Neural cell (in vitro differentiated cells): ENCODE data around the gene TNS1. TPM values are rescaled to one million over a fixed set of nuclear protein-coding genes. Genes with fewer than 3 reads are reported as not detected.

Experiments used
- H2AFZ ChIP-seq: fragments of 200-600, 300-800 bp; sonication (generic), shearing (Covaris generic); 2 replicates; pipeline ENCODE4 v1.6.0; 2014; ENCODE audit warnings: low read depth, mild to moderate bottlenecking, antibody characterized with exemption, low read length, moderate library complexity
- H3F3A ChIP-seq: fragments of 200-600 bp; shearing (Covaris generic); 2 replicates; pipeline ENCODE4 v1.6.1; 2016; ENCODE audit warnings: mild to moderate bottlenecking, moderate library complexity, mixed read lengths, antibody characterized with exemption, low read length; ENCODE audit not compliant: insufficient read depth, poor library complexity, severe bottlenecking
- H3K27ac ChIP-seq: fragments of 200-600, 300-800 bp; sonication (generic), shearing (Covaris generic); 2 replicates; pipeline ENCODE4 v1.5.1; 2014; ENCODE audit warnings: mild to moderate bottlenecking, low read length, moderate library complexity
- H3K27me3 ChIP-seq: fragments of 300-800, 200-600 bp; sonication (generic), shearing (Covaris generic); 2 replicates; pipeline ENCODE4 v1.6.0; 2014; ENCODE audit warnings: mild to moderate bottlenecking, low read depth, low read length, moderate library complexity; ENCODE audit not compliant: insufficient read depth
- H3K36me3 ChIP-seq: fragments of 300-800, 200-600 bp; sonication (generic), shearing (Covaris generic); 2 replicates; pipeline ENCODE4 v1.5.1; 2014; ENCODE audit warnings: mild to moderate bottlenecking, antibody characterized with exemption, low read length, moderate library complexity; ENCODE audit not compliant: insufficient read depth
- H3K4me2 ChIP-seq: fragments of 300-800, 200-600 bp; sonication (generic), shearing (Covaris generic); 2 replicates; pipeline ENCODE4 v1.6.0; 2014; ENCODE audit warnings: mild to moderate bottlenecking, low read length
- H3K4me3 ChIP-seq: fragments of 300-800, 200-600 bp; sonication (generic), shearing (Covaris generic); 2 replicates; pipeline ENCODE4 v1.5.1; 2014; ENCODE audit warnings: mild to moderate bottlenecking, low read length, moderate library complexity
- H3K79me2 ChIP-seq: fragments of 200-600 bp; shearing (Covaris generic); replicated peaks from 2 replicates; pipeline ENCODE4 v1.6.0; 2014; ENCODE audit warnings: mild to moderate bottlenecking, low read length, moderate library complexity; ENCODE audit not compliant: insufficient read depth
- H3K9ac ChIP-seq: fragments of 300-800, 200-600 bp; sonication (generic), shearing (Covaris generic); 2 replicates; pipeline ENCODE4 v1.6.1; 2016; ENCODE audit warnings: mild to moderate bottlenecking, low read length, mixed read lengths
- H3K9me2 ChIP-seq: fragments of 200-600 bp; shearing (Covaris generic); 2 replicates; pipeline ENCODE4 v1.6.1; 2016; ENCODE audit warnings: mild to moderate bottlenecking, low read length, mixed read lengths; ENCODE audit not compliant: insufficient read depth
- H3K9me3 ChIP-seq: fragments of 200-600, 300-800 bp; sonication (generic), shearing (Covaris generic); 2 replicates; pipeline ENCODE4 v1.6.1; 2016; ENCODE audit warnings: mild to moderate bottlenecking, mixed run types, low read length, moderate library complexity, mixed read lengths
- H4K20me1 ChIP-seq: fragments of 200-600 bp; shearing (Covaris generic); 2 replicates; pipeline ENCODE4 v1.6.1; 2016; ENCODE audit warnings: mild to moderate bottlenecking, mixed run types; ENCODE audit not compliant: insufficient read depth
- CTCF ChIP-seq: fragments of 450-650 bp; IDR thresholded peaks from 2 replicates; pipeline ENCODE4 v1.5.1; 2014; ENCODE audit warnings: antibody characterized with exemption, mild to moderate bottlenecking, moderate library complexity; ENCODE audit not compliant: poor library complexity, severe bottlenecking
- EP300 ChIP-seq: fragments of 450-650 bp; conservative IDR thresholded peaks from 2 replicates; pipeline ENCODE4 v1.6.1; 2014; ENCODE audit warnings: antibody characterized with exemption, mild to moderate bottlenecking, moderate library complexity; ENCODE audit not compliant: poor library complexity, severe bottlenecking
- EZH2 ChIP-seq: fragments of 200-600, 300-800 bp; shearing (Covaris generic), sonication (generic); IDR thresholded peaks from 2 replicates; pipeline ENCODE4 v1.6.1; 2014; ENCODE audit warnings: antibody characterized with exemption, low read length, borderline replicate concordance, mild to moderate bottlenecking; ENCODE audit not compliant: insufficient read depth, poor library complexity, severe bottlenecking
- MXI1 ChIP-seq: fragments of 450-650 bp; conservative IDR thresholded peaks from 2 replicates; pipeline ENCODE4 v1.6.1; 2014; ENCODE audit warnings: antibody characterized with exemption, mild to moderate bottlenecking; ENCODE audit not compliant: poor library complexity, severe bottlenecking
- POLR2AphosphoS5 ChIP-seq: IDR thresholded peaks from 2 replicates; pipeline ENCODE4 v1.6.1; 2012
- RAD21 ChIP-seq: fragments of 450-650 bp; conservative IDR thresholded peaks from 2 replicates; pipeline ENCODE4 v1.6.1; 2014; ENCODE audit warnings: antibody characterized with exemption, mild to moderate bottlenecking, moderate library complexity
- REST ChIP-seq: IDR thresholded peaks from 2 replicates; pipeline ENCODE4 v1.6.1; 2012; ENCODE audit warnings: borderline replicate concordance
- SMC3 ChIP-seq: fragments of 450-650 bp; conservative IDR thresholded peaks from 2 replicates; pipeline ENCODE4 v1.6.1; 2014; ENCODE audit warnings: antibody characterized with exemption, mild to moderate bottlenecking, moderate library complexity; ENCODE audit not compliant: poor library complexity
- TAF1 ChIP-seq: IDR thresholded peaks from 2 replicates; pipeline ENCODE4 v1.6.1; 2012; ENCODE audit warnings: low read depth
- polyA plus RNA-seq: library from polyadenylated mRNA; depleted of rRNA; stranded (reverse); fragments of >200 nt; gene quantifications from 2 replicates; pipeline ENCODE4 v1.2.3, GENCODE V29; 2014

TNS1 gene
- polyA plus RNA-seq, 1 donor from 2014 or later = 1.5 TPM

GRCh38 chr2:217847552-217848350 is 155.0 kb downstream of the TNS1 start:
- Histone ChIP-seq H4K20me1 (no peaks in the 10 kb centered on the region), H3K9me3 (peaks cover 3% of the 10 kb centered on the region), H3K79me2 (no peaks in the 10 kb centered on the region)

GRCh38 chr2:217847115-217847514 is 155.7 kb downstream of the TNS1 start:
- Histone ChIP-seq H3K9ac (no peak overlapping the region), H3K4me3 (no peak overlapping the region), H3K27ac (no peak overlapping the region), H3K79me2 (no peaks in the 10 kb centered on the region), H3K4me2 (no peak overlapping the region), H3K27me3 (no peaks in the 10 kb centered on the region), H3K9me3 (peaks cover 3% of the 10 kb centered on the region), H3K9me2 (no peaks in the 10 kb centered on the region), H3F3A (no peaks in the 10 kb centered on the region), H3K36me3 (no peaks in the 10 kb centered on the region), H4K20me1 (no peaks in the 10 kb centered on the region), H2AFZ (no peak overlapping the region)
- no peak for TF ChIP-seq EP300
- TF ChIP-seq POLR2AphosphoS5 = no peak
- no peak for TF ChIP-seq TAF1
- no peak for TF ChIP-seq REST

More at GRCh38 chr2:217847552-217848350, 155.0 kb downstream of the TNS1 start:
- Histone ChIP-seq H3K4me3 (no peak overlapping the region), H3K4me2 (no peak overlapping the region), H3K9me2 (no peaks in the 10 kb centered on the region), H3K9ac (no peak overlapping the region), H2AFZ (no peak overlapping the region), H3K27ac (no peak overlapping the region), H3K36me3 (no peaks in the 10 kb centered on the region), H3K27me3 (no peaks in the 10 kb centered on the region), H3F3A (no peaks in the 10 kb centered on the region)
- TF ChIP-seq EP300 (no peak), MXI1 (no peak), POLR2AphosphoS5 (no peak), RAD21 (no peak), SMC3 (no peak), EZH2 (no peak), REST (no peak), CTCF (no peak), TAF1 (no peak)
